ENCODE data around the gene EDEM2. TPM values are rescaled to one million over a fixed set of nuclear protein-coding genes. Genes with fewer than 3 reads are reported as not detected.
"Not testable (repeated sequence)": the region's sequence is repeated elsewhere in the genome, so short reads cannot be mapped to it uniquely, and the experiment has no call there.

The EDEM2 gene
- total RNA-seq, 1 donor from 2014 or later: 33.4 TPM

GRCh38 chr20:35165221-35166185 is 18.4 kb upstream of the EDEM2 start:
- no peaks in the 10 kb centered on the region for H4K20me1 ChIP-seq (ENCODE audit: insufficient read depth, low read length)
- H3K9ac ChIP-seq (ENCODE audit: low read length): no peak overlapping the region
- Mint-ChIP-seq H3K9me3 (ENCODE audit: unreplicated experiment) (peaks cover 6% of the 10 kb centered on the region), H3K4me1 (ENCODE audit: low read depth, unreplicated experiment) (peaks cover 2% of the 10 kb centered on the region), H3K36me3 (ENCODE audit: low read depth, unreplicated experiment) (no peaks in the 10 kb centered on the region), H3K27ac (ENCODE audit: unreplicated experiment) (no peak overlapping the region), H3K27me3 (ENCODE audit: low read depth, unreplicated experiment) (peaks cover 2% of the 10 kb centered on the region), H3K4me3 (ENCODE audit: unreplicated experiment) (no peak overlapping the region)
- H3K4me2 ChIP-seq (ENCODE audit: low read length): no peak overlapping the region
- DNase-seq (ENCODE audit: low read depth) (no peak), FAIRE-seq (no peak)
- no peak overlapping the region for H3K4me3 ChIP-seq (ENCODE audit: insufficient read depth, low read depth, low read length)
- no peaks in the 10 kb centered on the region for H3K36me3 ChIP-seq (ENCODE audit: insufficient read depth, low read length)
- H3K4me1 ChIP-seq (ENCODE audit: insufficient read depth, low read length): peaks cover 5% of the 10 kb centered on the region
- H3K79me2 ChIP-seq (ENCODE audit: insufficient read depth, low read length): no peaks in the 10 kb centered on the region
- H3K27me3 ChIP-seq (ENCODE audit: insufficient read depth, low read length): no peaks in the 10 kb centered on the region
- TF ChIP-seq EZH2 (IDR thresholded peaks at IDR 0.05; ENCODE audit: insufficient read depth, low read length) (no peak), CTCF (IDR thresholded peaks at IDR 0.05; ENCODE audit: insufficient read depth, low read depth, low read length) (no peak)
- H2AFZ ChIP-seq (ENCODE audit: low read depth, low read length): no peak overlapping the region
- no peak overlapping the region for H3K27ac ChIP-seq (ENCODE audit: low read depth, low read length)
- no peaks in the 10 kb centered on the region for H3K9me3 ChIP-seq (ENCODE audit: insufficient read depth, low read depth, low read length)

GRCh38 chr20:35164531-35164930 is 17.4 kb upstream of the EDEM2 start:
- not testable (repeated sequence) for DNase-seq (ENCODE audit: low read depth); H3K9me3 ChIP-seq (ENCODE audit: insufficient read depth, low read depth, low read length); H3K27me3 ChIP-seq (ENCODE audit: insufficient read depth, low read length); H3K27ac ChIP-seq (ENCODE audit: low read depth, low read length); FAIRE-seq; H3K79me2 ChIP-seq (ENCODE audit: insufficient read depth, low read length); H3K4me1 ChIP-seq (ENCODE audit: insufficient read depth, low read length); H3K4me3 Mint-ChIP-seq (ENCODE audit: unreplicated experiment); H3K36me3 Mint-ChIP-seq (ENCODE audit: low read depth, unreplicated experiment); H3K27ac Mint-ChIP-seq (ENCODE audit: unreplicated experiment); H3K4me2 ChIP-seq (ENCODE audit: low read length); H2AFZ ChIP-seq (ENCODE audit: low read depth, low read length); H3K27me3 Mint-ChIP-seq (ENCODE audit: low read depth, unreplicated experiment); H3K4me1 Mint-ChIP-seq (ENCODE audit: low read depth, unreplicated experiment); H4K20me1 ChIP-seq (ENCODE audit: insufficient read depth, low read length); H3K9ac ChIP-seq (ENCODE audit: low read length); H3K36me3 ChIP-seq (ENCODE audit: insufficient read depth, low read length); H3K9me3 Mint-ChIP-seq (ENCODE audit: unreplicated experiment); H3K4me3 ChIP-seq (ENCODE audit: insufficient read depth, low read depth, low read length)

GRCh38 chr20:35160341-35160740 is 13.2 kb upstream of the EDEM2 start:
- H3K9me3 ChIP-seq (ENCODE audit: insufficient read depth, low read depth, low read length); H3K36me3 ChIP-seq (ENCODE audit: insufficient read depth, low read length); H2AFZ ChIP-seq (ENCODE audit: low read depth, low read length); H3K9ac ChIP-seq (ENCODE audit: low read length); H3K27me3 Mint-ChIP-seq (ENCODE audit: low read depth, unreplicated experiment); H3K27me3 ChIP-seq (ENCODE audit: insufficient read depth, low read length); H3K27ac ChIP-seq (ENCODE audit: low read depth, low read length); H3K9me3 Mint-ChIP-seq (ENCODE audit: unreplicated experiment); H3K4me1 ChIP-seq (ENCODE audit: insufficient read depth, low read length); H4K20me1 ChIP-seq (ENCODE audit: insufficient read depth, low read length); H3K79me2 ChIP-seq (ENCODE audit: insufficient read depth, low read length); DNase-seq (ENCODE audit: low read depth); H3K27ac Mint-ChIP-seq (ENCODE audit: unreplicated experiment); H3K4me2 ChIP-seq (ENCODE audit: low read length); FAIRE-seq; H3K36me3 Mint-ChIP-seq (ENCODE audit: low read depth, unreplicated experiment); H3K4me3 ChIP-seq (ENCODE audit: insufficient read depth, low read depth, low read length); H3K4me3 Mint-ChIP-seq (ENCODE audit: unreplicated experiment); H3K4me1 Mint-ChIP-seq (ENCODE audit: low read depth, unreplicated experiment): not testable (repeated sequence)
